ENCODE results near the gene DAAM1.

DAAM1 gene

DNA sequence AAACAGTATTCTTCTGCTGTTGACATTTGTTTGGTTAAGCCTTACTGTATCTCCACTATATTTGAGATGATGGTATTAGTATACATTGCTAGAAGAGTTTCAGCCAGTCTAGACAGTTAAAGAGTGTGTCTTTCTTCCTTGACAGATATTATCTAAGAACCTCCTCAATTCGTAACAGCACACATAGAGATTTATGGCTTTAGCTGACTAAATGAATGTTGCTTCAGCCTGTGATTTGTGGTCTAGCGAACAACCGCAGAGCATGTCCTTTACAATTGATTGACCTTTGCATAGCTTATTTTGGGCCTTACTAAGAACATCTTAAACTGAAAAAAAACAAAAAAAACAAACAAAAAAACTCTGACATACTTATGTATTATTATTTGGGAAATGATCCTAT is 122.2 kb downstream of the DAAM1 start:
- in situ Hi-C loops (cut with MboI; ENCODE audit: low sequenced_read_pairs), result no loop called here

GRCh38 chr14:59311723-59312122 is 123.3 kb downstream of the DAAM1 start:
- in situ Hi-C loops (cut with MboI; ENCODE audit: low sequenced_read_pairs), result no loop called here

- in situ Hi-C loops (cut with MboI; ENCODE audit: low sequenced_read_pairs), result no loop called here
These were observed 124.7 kb downstream of the DAAM1 start for GRCh38 chr14:59313144-59313651.

- in situ Hi-C loops (cut with MboI; ENCODE audit: low sequenced_read_pairs), result no loop called here
These were observed 125.5 kb downstream of the DAAM1 start for GRCh38 chr14:59313658-59314608.

- in situ Hi-C loops (cut with MboI; ENCODE audit: low sequenced_read_pairs), result no loop called here
These were observed 126.6 kb downstream of the DAAM1 start for GRCh38 chr14:59314953-59315599.

GRCh38 chr14:59316151-59316830 is 127.8 kb downstream of the DAAM1 start:
- in situ Hi-C loops (cut with MboI; ENCODE audit: low sequenced_read_pairs), result no loop called here

DNA sequence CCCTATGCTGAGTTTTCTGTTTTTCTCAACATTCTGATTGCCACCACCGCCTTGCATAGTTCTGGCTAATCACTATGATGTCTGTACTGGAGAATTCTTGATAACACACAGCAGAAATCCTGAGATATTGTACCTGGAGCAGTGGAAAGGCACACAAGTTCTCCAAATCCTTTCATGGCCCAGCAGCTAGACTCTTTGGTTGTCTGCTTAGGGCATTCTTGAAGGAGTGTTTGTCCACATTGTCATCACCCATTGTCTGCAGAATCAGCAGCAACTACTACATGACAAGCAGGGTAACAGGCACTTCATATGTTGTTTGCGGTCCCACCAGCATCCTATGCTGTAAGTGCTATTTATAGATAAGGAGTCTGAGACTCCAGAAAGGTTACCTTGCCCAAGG is 128.9 kb downstream of the DAAM1 start:
- in situ Hi-C loops (cut with MboI; ENCODE audit: low sequenced_read_pairs), result no loop called here

DNA sequence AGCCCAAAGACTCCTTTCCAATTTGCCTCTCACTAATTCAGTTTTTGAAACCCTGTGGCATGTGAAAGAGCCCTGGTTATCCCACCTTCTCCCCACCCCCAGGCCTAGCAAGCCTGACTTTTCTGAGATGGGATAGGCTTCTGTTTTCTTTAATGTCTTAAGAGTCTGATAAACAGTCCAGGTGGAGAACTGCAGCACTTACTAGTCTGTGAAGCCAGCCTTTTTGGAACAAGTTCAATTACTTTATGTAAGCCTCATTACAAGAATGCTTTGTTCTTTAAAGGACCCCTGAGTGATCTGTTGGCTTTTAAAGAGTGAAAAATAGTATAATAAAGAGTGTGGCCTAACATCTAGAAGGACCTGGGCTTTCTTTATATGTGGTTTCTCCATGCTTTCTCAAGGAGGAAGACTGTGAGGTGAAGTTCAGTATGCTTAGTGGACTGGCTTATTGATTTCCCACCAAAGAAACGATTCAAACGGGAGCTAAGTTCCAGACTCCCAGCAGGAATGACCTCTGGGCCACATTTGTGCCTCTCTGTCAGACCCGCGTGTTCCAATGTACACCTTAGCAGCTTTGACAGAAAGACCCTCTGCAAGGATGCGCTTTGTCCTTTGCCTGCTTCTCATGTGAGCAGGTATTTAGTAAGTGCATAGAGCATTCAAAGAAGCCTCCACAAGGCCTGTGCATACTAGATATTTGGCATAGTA is 129.5 kb downstream of the DAAM1 start:
- in situ Hi-C loops (cut with MboI; ENCODE audit: low sequenced_read_pairs), result no loop called here

- in situ Hi-C loops (cut with MboI; ENCODE audit: low sequenced_read_pairs), result no loop called here
These were observed 130.4 kb downstream of the DAAM1 start for GRCh38 chr14:59318908-59319307.

- in situ Hi-C loops (cut with MboI; ENCODE audit: low sequenced_read_pairs), result no loop called here
These were observed 131.9 kb downstream of the DAAM1 start for GRCh38 chr14:59320361-59320760.

DNA sequence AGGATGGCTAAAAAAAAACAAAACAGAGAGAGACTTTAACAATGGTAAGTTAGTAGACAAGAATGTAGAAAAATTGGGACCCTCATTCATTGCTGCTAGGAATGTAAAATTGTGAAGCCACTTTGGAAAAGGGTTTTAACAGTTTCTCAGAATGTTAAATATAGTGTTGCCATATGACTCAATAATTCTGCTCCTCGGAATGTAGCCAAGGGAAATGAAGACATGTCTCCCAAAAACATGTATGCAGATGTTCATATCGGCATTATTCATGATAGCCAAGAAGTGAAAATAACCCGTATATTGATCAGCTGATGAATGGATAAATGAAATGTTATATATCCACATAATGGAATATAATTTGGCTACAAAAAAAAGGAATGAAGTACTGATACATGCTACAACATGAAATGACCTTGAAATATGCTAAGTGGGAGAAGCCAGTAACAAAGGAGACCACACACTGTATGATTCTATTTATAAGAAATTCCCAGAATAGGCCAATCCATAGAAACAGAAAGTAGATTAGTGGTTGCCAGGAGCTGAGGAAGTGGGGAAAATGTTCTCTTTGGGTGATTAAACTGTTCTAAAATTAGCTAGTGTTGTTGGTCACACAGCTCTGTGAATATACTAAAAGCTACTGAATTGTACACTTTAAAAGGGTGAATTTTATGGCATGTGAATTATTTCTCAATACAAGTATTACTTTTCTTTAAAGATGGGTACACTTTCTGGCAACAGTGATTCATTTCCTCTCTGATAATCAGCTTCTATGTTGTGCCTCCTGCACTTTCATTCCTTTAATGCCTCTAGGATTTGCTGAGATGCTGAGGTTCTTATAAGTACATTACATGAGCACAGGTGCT is 132.5 kb downstream of the DAAM1 start:
- in situ Hi-C loops (cut with MboI; ENCODE audit: low sequenced_read_pairs), result no loop called here

GRCh38 chr14:59321626-59321949 is 133.1 kb downstream of the DAAM1 start:
- in situ Hi-C loops (cut with MboI; ENCODE audit: low sequenced_read_pairs), result no loop called here

DNA sequence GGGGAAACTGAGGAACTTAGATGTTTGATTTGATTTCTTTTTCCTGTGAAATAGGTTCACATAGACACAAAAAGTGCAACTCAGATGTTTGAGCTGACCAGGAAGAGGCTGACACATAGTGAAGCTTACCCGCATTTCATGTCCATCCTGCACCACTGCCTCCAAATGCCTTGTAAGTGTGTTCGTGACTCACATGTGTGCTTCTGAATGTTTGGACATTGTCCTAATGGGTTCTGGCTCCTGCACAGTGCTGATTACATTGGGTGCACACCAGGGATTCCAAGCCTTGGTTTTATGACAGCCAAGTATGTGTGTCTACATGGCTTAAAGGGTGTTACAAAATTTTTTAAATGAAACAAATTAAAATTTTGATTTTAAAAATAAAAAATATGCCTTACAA is 137.4 kb downstream of the DAAM1 start:
- in situ Hi-C loops (cut with MboI; ENCODE audit: low sequenced_read_pairs), result no loop called here

- in situ Hi-C loops (cut with MboI; ENCODE audit: low sequenced_read_pairs), result no loop called here
These were observed 140.0 kb downstream of the DAAM1 start for GRCh38 chr14:59328454-59328853.

GRCh38 chr14:59330455-59330854 is 142.0 kb downstream of the DAAM1 start:
- in situ Hi-C loops (cut with MboI; ENCODE audit: low sequenced_read_pairs), result no loop called here

GRCh38 chr14:59331217-59331616 is 142.8 kb downstream of the DAAM1 start:
- in situ Hi-C loops (cut with MboI; ENCODE audit: low sequenced_read_pairs), result no loop called here

GRCh38 chr14:59332727-59333126 is 144.3 kb downstream of the DAAM1 start:
- in situ Hi-C loops (cut with MboI; ENCODE audit: low sequenced_read_pairs), result no loop called here

DNA sequence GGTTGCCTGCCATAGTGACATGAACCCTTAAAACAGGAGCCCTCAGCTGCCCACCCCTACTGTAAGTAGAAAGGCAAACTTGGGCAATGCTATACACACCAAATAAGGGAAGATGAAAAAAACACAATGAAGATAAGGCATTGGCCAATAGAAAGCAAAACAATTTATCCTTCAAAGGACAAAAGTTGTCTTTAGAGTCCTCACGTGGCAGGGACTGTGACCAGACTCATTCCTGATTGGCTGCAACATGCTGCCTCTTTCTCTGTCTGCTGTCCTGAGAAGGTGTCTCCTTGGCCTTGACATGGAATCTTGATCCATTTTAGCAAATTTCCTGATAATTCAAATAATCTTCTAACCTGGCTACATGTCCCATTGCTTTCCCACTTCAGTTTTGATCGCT is 144.8 kb downstream of the DAAM1 start:
- in situ Hi-C loops (cut with MboI; ENCODE audit: low sequenced_read_pairs), result no loop called here

DNA sequence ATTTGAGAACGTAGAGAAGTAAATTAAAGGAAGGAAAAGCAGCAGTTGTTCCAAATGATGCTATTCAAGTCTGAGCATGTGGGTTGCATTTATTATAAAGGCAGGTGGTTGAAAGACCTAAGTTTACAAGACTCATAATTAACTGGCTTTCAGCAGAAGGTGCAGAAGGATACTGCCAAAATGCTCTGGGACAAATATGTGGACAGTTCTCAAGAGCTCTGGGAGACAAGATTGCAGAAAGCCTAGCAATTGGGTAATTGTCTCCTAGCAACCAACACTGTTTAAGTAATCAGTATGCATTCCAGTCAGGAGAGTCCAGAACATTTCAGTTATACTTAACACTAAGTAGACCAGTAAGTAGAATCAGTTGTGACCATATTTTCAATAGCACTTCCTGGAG is 145.2 kb downstream of the DAAM1 start:
- in situ Hi-C loops (cut with MboI; ENCODE audit: low sequenced_read_pairs), result no loop called here

GRCh38 chr14:59334253-59334652 is 145.8 kb downstream of the DAAM1 start:
- in situ Hi-C loops (cut with MboI; ENCODE audit: low sequenced_read_pairs), result no loop called here
